Prostate gland (tissue), 2 donors: Measurements from ENCODE around the gene LAMA3. TPM values are rescaled to one million over a fixed set of nuclear protein-coding genes. Genes with fewer than 3 reads are reported as not detected.

Experiments used
- DNase-seq: peaks from one replicate; pipeline ENCODE4 v3.0.0-alpha.2; 2019; ENCODE audit warnings: low spot score
- H3K27ac ChIP-seq, 2 donors: fragments of 200-600 bp; sonication (generic); 2 replicates each; pipeline ENCODE4 v1.5.1; 2017 to 2019
- H3K27me3 ChIP-seq: fragments of 200-600 bp; sonication (generic); replicated peaks from 2 replicates; pipeline ENCODE4 v1.5.1; 2019; ENCODE audit not compliant: insufficient read depth
- H3K36me3 ChIP-seq, 2 donors: fragments of 200-600 bp; sonication (generic); 1 replicate in 1 of 2; 2 replicates in 1 of 2; pipeline versions ENCODE4 v1.5.1 to v1.8.1; 2017 to 2019
- H3K4me1 ChIP-seq: fragments of 200-600 bp; sonication (generic); replicated peaks from 2 replicates; pipeline ENCODE4 v1.5.1; 2019
- H3K4me3 ChIP-seq, 2 donors: fragments of 200-600 bp; sonication (generic); 2 replicates each; pipeline ENCODE4 v1.5.1; 2017 to 2019
- H3K9me3 ChIP-seq: fragments of 200-600 bp; sonication (generic); 2 replicates; pipeline ENCODE4 v1.5.1; 2017
- CTCF ChIP-seq, 4 experiments: fragments of 200-600 bp in 2 of 4; fragments of 450-650 bp in 2 of 4; sonication (generic) in 2 of 4; IDR thresholded peaks; 1 replicate in 3 of 4; 2 replicates in 1 of 4; pipeline ENCODE4 v1.5.1; 2016 to 2019; ENCODE audit warnings: antibody characterized with exemption in 4 of 4, mild to moderate bottlenecking in 2 of 4, moderate library complexity in 2 of 4
- POLR2A ChIP-seq: fragments of 450-650 bp; IDR thresholded peaks from one replicate; pipeline ENCODE4 v1.6.1; 2016; ENCODE audit warnings: antibody characterized with exemption, mild to moderate bottlenecking
- POLR2AphosphoS5 ChIP-seq: sonication (generic); formaldehyde crosslinking; IDR thresholded peaks from one replicate; pipeline ENCODE4 v1.6.1; 2017; ENCODE audit warnings: antibody characterized with exemption
- WGBS: methylation state at CpG from one replicate; pipeline ENCODE4 v1.1.5; 2018; 5-methylcytosine and 5-hydroxymethylcytosine counted together
- intact Hi-C: fragments of 100-400 bp; cut with DNase I; formaldehyde crosslinking; loops from one replicate; pipeline ENCODE4 v1.14.2; 2022
- total RNA-seq, 2 donors: library from RNA; depleted of rRNA; stranded (reverse); fragments of >200 nt; gene quantifications; one replicate each; pipeline ENCODE4 v1.1.0, GENCODE V29; 2016

LAMA3 gene
- total RNA-seq, 2 donors from 2014 or later = 31.3 to 35.9 TPM

GRCh38 chr18:23920054-23920453 is 230.8 kb downstream of the LAMA3 start:
- no peaks in the 10 kb centered on the region for H3K27me3 ChIP-seq
- intact Hi-C loops = no loop called here
- no peaks in the 10 kb centered on the region for H3K4me1 ChIP-seq
- no peaks in the 10 kb centered on the region for H3K9me3 ChIP-seq
- no peak overlapping the region for H3K4me3 ChIP-seq
- H3K36me3 ChIP-seq = no peaks in the 10 kb centered on the region
- TF ChIP-seq POLR2A (no peak), CTCF (IDR thresholded peaks at IDR 0.05) (no peak), POLR2AphosphoS5 (no peak)
- 64% methylated on average over 4 of the region's 4 CpGs for WGBS
- no peak overlapping the region for H3K27ac ChIP-seq
- DNase-seq = no peak

- Histone ChIP-seq H3K4me1 (peaks cover 2% of the 10 kb centered on the region), H3K9me3 (no peaks in the 10 kb centered on the region), H3K27me3 (no peaks in the 10 kb centered on the region), H3K4me3 (no peak overlapping the region), H3K36me3 (no peaks in the 10 kb centered on the region), H3K27ac (no peak overlapping the region)
- intact Hi-C loops = no loop called here
- DNase-seq = no peak
- WGBS = 89% methylated on average over 12 of the region's 12 CpGs
- TF ChIP-seq POLR2AphosphoS5 = no peak
- TF ChIP-seq CTCF (IDR thresholded peaks at IDR 0.05) = no peak
- TF ChIP-seq POLR2A = no peak
Observed at GRCh38 chr18:23921716-23922285, 232.5 kb downstream of the LAMA3 start.

GRCh38 chr18:23922939-23923338 is 233.7 kb downstream of the LAMA3 start:
- Histone ChIP-seq H3K36me3 (no peaks in the 10 kb centered on the region), H3K4me1 (peaks cover 2% of the 10 kb centered on the region), H3K4me3 (no peak overlapping the region), H3K27me3 (no peaks in the 10 kb centered on the region), H3K27ac (no peak overlapping the region), H3K9me3 (no peaks in the 10 kb centered on the region)
- no peak for TF ChIP-seq POLR2AphosphoS5
- intact Hi-C loops = no loop called here
- no peak for DNase-seq
- WGBS = 91% methylated on average over 1 of the region's 1 CpG

- Histone ChIP-seq H3K27me3 (no peaks in the 10 kb centered on the region), H3K4me1 (peaks cover 2% of the 10 kb centered on the region), H3K36me3 (no peaks in the 10 kb centered on the region), H3K9me3 (no peaks in the 10 kb centered on the region), H3K27ac (no peak overlapping the region), H3K4me3 (no peak overlapping the region)
- TF ChIP-seq POLR2AphosphoS5 (no peak), POLR2A (no peak)
- no peak for DNase-seq
- intact Hi-C loops = loop anchor here (5.0 kb wide), 1 partner anchor 87 kb away; the partner anchor contains the start of gene TTC39C
- WGBS = 86% methylated on average over 1 of the region's 1 CpG
Observed at GRCh38 chr18:23924813-23925212, 235.6 kb downstream of the LAMA3 start.

GRCh38 chr18:23926571-23926970 is 237.3 kb downstream of the LAMA3 start:
- DNase-seq = no peak
- 57% methylated on average over 2 of the region's 2 CpGs for WGBS

More at GRCh38 chr18:23926571-23926970, 237.3 kb downstream of the LAMA3 start:
- Histone ChIP-seq H3K4me3 (no peak overlapping the region), H3K36me3 (no peaks in the 10 kb centered on the region), H3K27me3 (no peaks in the 10 kb centered on the region), H3K27ac (no peak overlapping the region), H3K4me1 (peaks cover 2% of the 10 kb centered on the region), H3K9me3 (no peaks in the 10 kb centered on the region)
- intact Hi-C loops = loop anchor here (5.0 kb wide), 1 partner anchor 86 kb away; the partner anchor contains the start of gene TTC39C
- TF ChIP-seq POLR2A (no peak), POLR2AphosphoS5 (no peak), CTCF (IDR thresholded peaks at IDR 0.05) (no peak)
